GM23248 (cell line): ENCODE results near the gene CCND2.

Experiments used
- EZH2 ChIP-seq: fragments of 200-600 bp; sonication (generic); IDR thresholded peaks from 2 replicates; pipeline ENCODE4 v1.6.1; 2018; ENCODE audit warnings: antibody characterized with exemption, mild to moderate bottlenecking; ENCODE audit not compliant: insufficient read depth, poor library complexity, severe bottlenecking
- EZH2phosphoT487 ChIP-seq: fragments of 200-600 bp; sonication (generic); IDR thresholded peaks from 2 replicates; pipeline ENCODE4 v1.6.1; 2018; ENCODE audit warnings: antibody characterized with exemption, moderate library complexity, mild to moderate bottlenecking, low read depth; ENCODE audit not compliant: insufficient read depth

- TF ChIP-seq EZH2: no peak
- TF ChIP-seq EZH2phosphoT487: no peak
Observed at GRCh38 chr12:4275870-4276301, 2.3 kb downstream of the CCND2 start.
